CD14-positive monocyte (primary cell): ENCODE data around the gene TNFRSF18. TPM values are rescaled to one million over a fixed set of nuclear protein-coding genes. Genes with fewer than 3 reads are reported as not detected.

Experiments
- DNase-seq, 3 donors: peaks; one replicate each; pipeline ENCODE4 v3.0.0-alpha.2; 2011 to 2022
- H2AFZ ChIP-seq: 2 replicates; pipeline ENCODE4 v1.6.0; 2012; ENCODE audit warnings: mild to moderate bottlenecking, low read depth, low read length, inconsistent platforms; ENCODE audit not compliant: insufficient read depth, poor library complexity, severe bottlenecking
- H3K27ac ChIP-seq, 2 donors: 1 replicate in 1 of 2; 2 replicates in 1 of 2; pipeline ENCODE4 v1.5.1; 2012 to 2013; ENCODE audit warnings: low read length in 2 of 2, control low read depth in 1 of 2, inconsistent platforms in 1 of 2, low read depth in 1 of 2, mild to moderate bottlenecking in 1 of 2
- H3K27me3 ChIP-seq, 2 donors: one replicate each; pipeline versions ENCODE4 v1.6.0 to v1.6.1; 2011 to 2013; ENCODE audit warnings: low read length in 2 of 2; ENCODE audit not compliant: control insufficient read depth in 2 of 2, insufficient read depth in 2 of 2
- H3K36me3 ChIP-seq, 2 donors: replicated peaks in 1 of 2; 1 replicate in 1 of 2; 2 replicates in 1 of 2; pipeline versions ENCODE4 v1.5.1 to v1.6.1; 2012 to 2013; ENCODE audit warnings: low read length in 2 of 2, control low read depth in 1 of 2, inconsistent platforms in 1 of 2, mild to moderate bottlenecking in 1 of 2; ENCODE audit not compliant: insufficient read depth in 2 of 2, control insufficient read depth in 1 of 2
- H3K4me1 ChIP-seq, 2 donors: 1 replicate in 1 of 2; 2 replicates in 1 of 2; pipeline versions ENCODE4 v1.5.1 to v1.6.1; 2012 to 2013; ENCODE audit warnings: low read length in 2 of 2, control low read depth in 1 of 2, inconsistent platforms in 1 of 2, mild to moderate bottlenecking in 1 of 2, moderate library complexity in 1 of 2; ENCODE audit not compliant: insufficient read depth in 2 of 2, control insufficient read depth in 1 of 2
- H3K4me2 ChIP-seq: replicated peaks from 2 replicates; pipeline ENCODE3; 2012; ENCODE audit warnings: low read length, moderate library complexity, mild to moderate bottlenecking; ENCODE audit not compliant: poor library complexity, severe bottlenecking; ENCODE audit errors: extremely low read depth
- H3K4me3 ChIP-seq, 3 experiments: fragments of 200-600 bp in 1 of 3; sonication (generic) in 1 of 3; replicated peaks in 1 of 3; 1 replicate in 2 of 3; 2 replicates in 1 of 3; pipeline ENCODE4 v1.5.1; 2011 to 2013; ENCODE audit warnings: low read length in 3 of 3, mild to moderate bottlenecking in 3 of 3, control low read depth in 2 of 3, low read depth in 2 of 3, inconsistent platforms in 1 of 3, moderate library complexity in 1 of 3
- H3K79me2 ChIP-seq: 2 replicates; pipeline ENCODE4 v1.6.0; 2012; ENCODE audit warnings: mild to moderate bottlenecking, control low read depth, inconsistent platforms, low read length, moderate library complexity; ENCODE audit not compliant: insufficient read depth
- H3K9ac ChIP-seq: 2 replicates; pipeline ENCODE4 v1.6.0; 2017; ENCODE audit warnings: low read length, mild to moderate bottlenecking; ENCODE audit not compliant: insufficient read depth, poor library complexity, severe bottlenecking
- H3K9me3 ChIP-seq, 2 donors: replicated peaks in 1 of 2; 1 replicate in 1 of 2; 2 replicates in 1 of 2; pipeline versions ENCODE4 v1.5.1 to v1.6.1; 2012 to 2013; ENCODE audit warnings: low read length in 2 of 2, control low read depth in 1 of 2; ENCODE audit not compliant: control insufficient read depth in 1 of 2, insufficient read depth in 1 of 2
- H4K20me1 ChIP-seq: 2 replicates; pipeline ENCODE4 v1.6.0; 2012; ENCODE audit warnings: mild to moderate bottlenecking, low read length, control low read depth, moderate library complexity; ENCODE audit not compliant: insufficient read depth
- H3K27ac Mint-ChIP-seq, 7 donors: one replicate each; pipeline ENCODE4 v1.8.0; 2020; ENCODE audit warnings: mild to moderate bottlenecking in 7 of 7, mixed read lengths in 7 of 7, moderate library complexity in 6 of 7, inconsistent platforms in 2 of 7
- H3K27me3 Mint-ChIP-seq, 3 donors: one replicate each; pipeline ENCODE4 v1.8.0; 2021 to 2022; ENCODE audit warnings: low read depth in 3 of 3, mild to moderate bottlenecking in 3 of 3, mixed read lengths in 3 of 3, moderate library complexity in 3 of 3, inconsistent platforms in 1 of 3
- H3K36me3 Mint-ChIP-seq, 2 donors: one replicate each; pipeline ENCODE4 v1.8.0; 2020; ENCODE audit warnings: mixed read lengths in 2 of 2, inconsistent platforms in 1 of 2, mild to moderate bottlenecking in 1 of 2
- H3K4me1 Mint-ChIP-seq: one replicate; pipeline ENCODE4 v1.8.0; 2020; ENCODE audit warnings: mild to moderate bottlenecking, mixed read lengths
- H3K4me3 Mint-ChIP-seq, 2 donors: one replicate each; pipeline ENCODE4 v1.8.0; 2020; ENCODE audit warnings: mild to moderate bottlenecking in 2 of 2, mixed read lengths in 2 of 2, moderate library complexity in 1 of 2
- H3K9me3 Mint-ChIP-seq, 7 donors: one replicate each; pipeline ENCODE4 v1.8.0; 2020 to 2022; ENCODE audit warnings: mixed read lengths in 7 of 7, mild to moderate bottlenecking in 6 of 7, moderate library complexity in 6 of 7, inconsistent platforms in 2 of 7
- WGBS: methylation state at CpG from one replicate; pipeline ENCODE4 v1.1.5; 2013; ENCODE audit warnings: missing lambda C conversion rate; ENCODE audit not compliant: insufficient coverage; 5-methylcytosine and 5-hydroxymethylcytosine counted together
- intact Hi-C, 2 donors: fragments of 100-400 bp; cut with micrococcal nuclease; formaldehyde crosslinking; loops; one replicate each; pipeline versions ENCODE4 v1.15.0 to v1.15.1; 2023
- polyA plus RNA-seq, 3 donors: library from polyadenylated mRNA; depleted of rRNA in 1 of 3; unstranded in 2 of 3; stranded (reverse) in 1 of 3; fragments of 300-500 nt in 2 of 3; fragments of >200 nt in 1 of 3; fragmentation: Illumina TruSeq in 2 of 3; gene quantifications; 1 replicate in 2 of 3; 2 replicates in 1 of 3; pipeline ENCODE4 v1.2.3, GENCODE V29; 2012 to 2021
- TF ChIP-seq, protein P1 (sequence below): fragments of 200-600 bp; IDR thresholded peaks from one replicate; pipeline ENCODE4 v1.8.0; 2022; ENCODE audit warnings: antibody characterized with exemption, mild to moderate bottlenecking

TNFRSF18 gene
- polyA plus RNA-seq, 3 donors, result not detected

DNA sequence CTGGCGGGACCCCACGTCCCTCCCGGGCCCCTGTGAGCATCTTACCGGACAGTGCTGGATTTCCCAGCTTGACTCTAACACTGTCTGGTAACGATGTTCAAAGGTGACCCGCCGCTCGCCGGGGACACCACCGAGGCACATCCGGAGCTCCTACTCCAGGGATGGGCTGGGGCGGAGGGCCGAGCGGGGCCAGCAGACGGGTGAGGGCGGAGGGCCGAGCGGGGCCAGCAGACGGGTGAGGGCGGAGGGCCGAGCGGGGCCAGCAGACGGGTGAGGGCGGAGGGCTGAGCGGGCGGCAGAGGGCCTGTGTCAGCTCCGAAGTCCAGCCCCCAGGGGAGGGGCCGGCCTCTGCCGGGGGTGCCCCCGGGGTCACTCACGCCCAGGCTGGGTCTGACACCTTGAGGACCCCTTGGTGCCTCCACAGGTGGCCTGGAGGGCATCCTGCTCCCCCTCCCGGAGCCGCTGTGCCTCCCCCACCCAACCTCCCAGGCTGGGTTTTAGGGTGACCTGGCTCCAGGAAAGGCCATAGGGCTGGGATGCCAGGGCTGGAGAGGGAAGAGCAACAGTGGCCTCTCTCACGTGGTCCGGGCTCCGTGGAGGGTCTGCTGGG is 38.4 kb downstream of the TNFRSF18 start:
- peaks cover 0 to 8% of the 10 kb centered on the region in 2 donors for H3K27me3 ChIP-seq
- no peaks in the 10 kb centered on the region for H3K79me2 ChIP-seq
- no peak for DNase-seq

DNA sequence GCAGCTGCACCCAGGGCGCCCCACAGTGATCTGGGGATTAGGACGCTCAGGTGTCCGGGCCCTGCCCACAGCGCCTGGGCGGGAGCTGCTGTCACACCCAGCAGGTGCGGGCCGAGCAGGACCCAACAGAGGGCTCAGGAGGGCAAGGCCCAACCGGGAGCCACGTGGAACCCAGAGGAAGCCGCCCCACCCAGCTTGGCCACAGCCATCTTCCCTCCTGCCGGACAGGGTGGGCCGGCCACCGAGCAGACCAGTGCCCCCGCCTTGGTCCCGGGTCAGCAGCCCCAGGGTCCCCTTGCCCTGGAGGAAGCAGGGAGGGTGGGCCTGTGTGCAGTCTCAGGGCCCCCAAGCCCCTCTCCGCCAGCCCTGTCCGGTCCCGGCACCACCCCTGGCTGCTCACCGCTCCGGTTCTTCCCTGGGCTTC is 39.0 kb downstream of the TNFRSF18 start:
- no peak overlapping the region for H3K4me2 ChIP-seq
- no peak overlapping the region for H2AFZ ChIP-seq
- no peak overlapping the region for H3K27ac Mint-ChIP-seq
- TF ChIP-seq, protein P1, sequence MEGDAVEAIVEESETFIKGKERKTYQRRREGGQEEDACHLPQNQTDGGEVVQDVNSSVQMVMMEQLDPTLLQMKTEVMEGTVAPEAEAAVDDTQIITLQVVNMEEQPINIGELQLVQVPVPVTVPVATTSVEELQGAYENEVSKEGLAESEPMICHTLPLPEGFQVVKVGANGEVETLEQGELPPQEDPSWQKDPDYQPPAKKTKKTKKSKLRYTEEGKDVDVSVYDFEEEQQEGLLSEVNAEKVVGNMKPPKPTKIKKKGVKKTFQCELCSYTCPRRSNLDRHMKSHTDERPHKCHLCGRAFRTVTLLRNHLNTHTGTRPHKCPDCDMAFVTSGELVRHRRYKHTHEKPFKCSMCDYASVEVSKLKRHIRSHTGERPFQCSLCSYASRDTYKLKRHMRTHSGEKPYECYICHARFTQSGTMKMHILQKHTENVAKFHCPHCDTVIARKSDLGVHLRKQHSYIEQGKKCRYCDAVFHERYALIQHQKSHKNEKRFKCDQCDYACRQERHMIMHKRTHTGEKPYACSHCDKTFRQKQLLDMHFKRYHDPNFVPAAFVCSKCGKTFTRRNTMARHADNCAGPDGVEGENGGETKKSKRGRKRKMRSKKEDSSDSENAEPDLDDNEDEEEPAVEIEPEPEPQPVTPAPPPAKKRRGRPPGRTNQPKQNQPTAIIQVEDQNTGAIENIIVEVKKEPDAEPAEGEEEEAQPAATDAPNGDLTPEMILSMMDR, result no peak
- H3K27me3 ChIP-seq, result peaks cover 0 to 6% of the 10 kb centered on the region in 2 donors
- H3K36me3 Mint-ChIP-seq, result no peaks in the 10 kb centered on the region
- H3K9me3 ChIP-seq, result no peaks in the 10 kb centered on the region
- H3K4me3 Mint-ChIP-seq, result no peak overlapping the region
- intact Hi-C loops, result no loop called here
- H3K36me3 ChIP-seq, result no peaks in the 10 kb centered on the region
- H3K4me1 ChIP-seq, result no peaks in the 10 kb centered on the region
- no peak overlapping the region for H3K27ac ChIP-seq
- DNase-seq, result no peak
- H3K27me3 Mint-ChIP-seq, result peaks cover 12 to 30% (median 14%) of the 10 kb centered on the region in 3 donors
- H3K4me3 ChIP-seq, result no peak overlapping the region
- no peak overlapping the region for H3K9ac ChIP-seq
- 89% methylated on average over 16 of the region's 20 CpGs for WGBS
- H3K9me3 Mint-ChIP-seq, result peaks cover 0 to 3% (median 0%) of the 10 kb centered on the region in 7 donors
- no peaks in the 10 kb centered on the region for H3K79me2 ChIP-seq
- H3K4me1 Mint-ChIP-seq, result no peaks in the 10 kb centered on the region
- H4K20me1 ChIP-seq, result no peaks in the 10 kb centered on the region

More for the DNA sequence above, 38.4 kb downstream of the TNFRSF18 start:
- Mint-ChIP-seq H3K4me1 (no peaks in the 10 kb centered on the region), H3K27me3 (peaks cover 13 to 32% (median 17%) of the 10 kb centered on the region in 3 donors), H3K9me3 (peaks cover 0 to 3% (median 0%) of the 10 kb centered on the region in 7 donors), H3K36me3 (no peaks in the 10 kb centered on the region), H3K27ac (peak overlapping the region in 1 of 7 donors; percentile 63), H3K4me3 (no peak overlapping the region)
- Histone ChIP-seq H3K4me2 (no peak overlapping the region), H4K20me1 (no peaks in the 10 kb centered on the region), H3K4me3 (no peak overlapping the region), H3K4me1 (no peaks in the 10 kb centered on the region), H3K9ac (no peak overlapping the region), H2AFZ (no peak overlapping the region), H3K9me3 (no peaks in the 10 kb centered on the region), H3K27ac (no peak overlapping the region), H3K36me3 (no peaks in the 10 kb centered on the region)
- TF ChIP-seq, protein P1, result no peak
- intact Hi-C loops, result no loop called here
- WGBS, result 92% methylated on average over 30 of the region's 36 CpGs
